Right ventricle myocardium inferior (tissue), 1 donor: ENCODE data around the gene POLG2. TPM values are rescaled to one million over a fixed set of nuclear protein-coding genes. Genes with fewer than 3 reads are reported as not detected.

Experiments used
- ATAC-seq: fragments of 200-7000 bp; cut with Tn5 transposase; one replicate; pipeline ENCODE4 v1.9.1; 2020; ENCODE audit warnings: mild to moderate bottlenecking, moderate library complexity
- DNase-seq: peaks from one replicate; pipeline ENCODE4 v3.0.0; 2021; ENCODE audit errors: missing footprints
- intact Hi-C: fragments of 100-400 bp; cut with DNase I; formaldehyde crosslinking; loops from one replicate; pipeline ENCODE4 v1.11.0; 2022
- long read RNA-seq: library from polyadenylated mRNA; unstranded; transcript quantifications from one replicate; pipeline ENCODE4 v2.0.0, GENCODE V29; 2021
- total RNA-seq: library from RNA; stranded (reverse); fragmentation: NEBNext Ultra II Directional; extraction: Animal tissue kit (Norgen Biotek cat#: 25700); gene quantifications from one replicate; pipeline ENCODE4 v1.2.1, GENCODE V29; 2021
- donor health status: DM: no; HTN: yes; CAD: no; lungs with severe emphysema.

Gene POLG2
- total RNA-seq = 8.2 TPM
- long read RNA-seq, partial matches to known transcripts = 0 of 1 reads
- long read RNA-seq, other reads (novel, unspliced or antisense) = 0 of 1 reads

- DNase-seq = peak; percentile 99
- intact Hi-C loops = loop anchor here (5.0 kb wide), 1 partner anchor 190 kb away; no protein-coding TSS in a partner anchor
- ATAC-seq = peak; percentile 95
These were observed at the start of gene POLG2 for GRCh38 chr17:64496786-64497564. POLG2 (minus strand) TSS chr17:64497054; CDS start chr17:64496968, 86 bp downstream.

- intact Hi-C loops = no loop called here
- DNase-seq = no peak
- ATAC-seq = no peak
These were observed 47.9 kb upstream of the POLG2 start for GRCh38 chr17:64544742-64545141.

- intact Hi-C loops = no loop called here
- DNase-seq = no peak
- ATAC-seq = no peak
These were observed 43.4 kb upstream of the POLG2 start for GRCh38 chr17:64540118-64540776.

- ATAC-seq = peak; percentile 29
- no peak for DNase-seq
- intact Hi-C loops = no loop called here
These were observed 41.8 kb upstream of the POLG2 start for GRCh38 chr17:64538508-64539130.

- DNase-seq = no peak
- intact Hi-C loops = no loop called here
- ATAC-seq = no peak
These were observed 40.6 kb upstream of the POLG2 start for GRCh38 chr17:64537488-64537887.

GRCh38 chr17:64536913-64537312 lies 40.1 kb upstream of the POLG2 start:
- intact Hi-C loops = no loop called here
- ATAC-seq (no peak), DNase-seq (no peak)

GRCh38 chr17:64535357-64535756 lies 38.5 kb upstream of the POLG2 start:
- intact Hi-C loops = no loop called here
- no peak for DNase-seq
- no peak for ATAC-seq

- DNase-seq (no peak), ATAC-seq (no peak)
- intact Hi-C loops = no loop called here
These were observed 37.3 kb upstream of the POLG2 start for GRCh38 chr17:64534187-64534586.

- DNase-seq = no peak
- intact Hi-C loops = no loop called here
- no peak for ATAC-seq
These were observed 36.9 kb upstream of the POLG2 start for GRCh38 chr17:64533784-64534183.

- DNase-seq = no peak
- intact Hi-C loops = no loop called here
- ATAC-seq = no peak
These were observed 35.6 kb upstream of the POLG2 start for GRCh38 chr17:64532409-64532808.

GRCh38 chr17:64531955-64532371 lies 35.1 kb upstream of the POLG2 start:
- intact Hi-C loops = no loop called here
- ATAC-seq (no peak), DNase-seq (no peak)

GRCh38 chr17:64529221-64529620 lies 32.4 kb upstream of the POLG2 start:
- ATAC-seq (no peak), DNase-seq (no peak)
- intact Hi-C loops = no loop called here

- intact Hi-C loops = no loop called here
- no peak for DNase-seq
- no peak for ATAC-seq
These were observed 31.1 kb upstream of the POLG2 start for GRCh38 chr17:64527914-64528313.

GRCh38 chr17:64520359-64520758 lies 23.5 kb upstream of the POLG2 start:
- DNase-seq = no peak
- intact Hi-C loops = no loop called here
- ATAC-seq = no peak

- no peak for DNase-seq
- ATAC-seq = no peak
- intact Hi-C loops = no loop called here
These were observed 22.7 kb upstream of the POLG2 start for GRCh38 chr17:64519601-64520000.

GRCh38 chr17:64515829-64516228 lies 19.0 kb upstream of the POLG2 start:
- no peak for DNase-seq
- no peak for ATAC-seq
- intact Hi-C loops = no loop called here

- no peak for DNase-seq
- ATAC-seq = no peak
- intact Hi-C loops = no loop called here
These were observed 18.6 kb upstream of the POLG2 start for GRCh38 chr17:64515419-64515818.

- intact Hi-C loops = loop anchor here (5.0 to 10.0 kb wide), 3 partner anchors 136 to 737 kb away; partner anchors contain the start of genes CCDC47, DDX42, FTSJ3 and PSMC5
- DNase-seq (no peak), ATAC-seq (no peak)
These were observed 12.3 kb upstream of the POLG2 start for GRCh38 chr17:64509179-64509578.

GRCh38 chr17:64508683-64509082 lies 11.8 kb upstream of the POLG2 start:
- no peak for ATAC-seq
- intact Hi-C loops = loop anchor here (5.0 to 10.0 kb wide), 3 partner anchors 136 to 736 kb away; partner anchors contain the start of genes CCDC47, DDX42, FTSJ3 and PSMC5
- DNase-seq = no peak
